Urinary bladder (tissue), 4 donors: ENCODE measurements around the gene PLSCR3. TPM values are rescaled to one million over a fixed set of nuclear protein-coding genes. Genes with fewer than 3 reads are reported as not detected.

ENCODE experiments used
- DNase-seq: peaks from one replicate; pipeline ENCODE4 v3.0.0-alpha.2; 2015; ENCODE audit errors: extremely low spot score
- H3K27ac ChIP-seq: one replicate; pipeline ENCODE4 v1.5.1; 2013; ENCODE audit warnings: low read depth, mild to moderate bottlenecking, moderate library complexity
- H3K36me3 ChIP-seq: one replicate; pipeline ENCODE4 v1.6.1; 2013; ENCODE audit warnings: mild to moderate bottlenecking, moderate library complexity; ENCODE audit not compliant: insufficient read depth
- H3K4me1 ChIP-seq: one replicate; pipeline ENCODE4 v1.6.1; 2013; ENCODE audit warnings: mild to moderate bottlenecking, moderate library complexity; ENCODE audit not compliant: insufficient read depth
- H3K4me3 ChIP-seq: one replicate; pipeline ENCODE4 v1.5.1; 2013; ENCODE audit warnings: low read depth, low read length
- WGBS: extraction: QIAGEN DNeasy Blood & Tissue Kit; methylation state at CpG from one replicate; pipeline ENCODE4 v1.1.7; 2013; 5-methylcytosine and 5-hydroxymethylcytosine counted together
- polyA plus RNA-seq: library from polyadenylated mRNA; stranded (reverse); fragments of 200-250 nt; gene quantifications from one replicate; pipeline ENCODE4 v1.2.3, GENCODE V29; 2013
- total RNA-seq: library from RNA; depleted of rRNA; stranded (reverse); fragments of >200 nt; gene quantifications from one replicate; pipeline ENCODE4 v1.2.3, GENCODE V29; 2014
- donor health status: healthy with polysubstance abuse.
- donor health status: healthy.

PLSCR3 gene
- total and polyA plus RNA-seq, 2 donors = 14.4 to 56.3 TPM

- Histone ChIP-seq H3K4me3 (peak within 1 kb of the TSS; percentile 75), H3K27ac (peak within 1 kb of the TSS; percentile 98), H3K36me3 (no peaks in the 10 kb centered on the region), H3K4me1 (peaks cover 2% of the 10 kb centered on the region)
- WGBS = under 1% methylated on average over 91 of the region's 91 CpGs
- DNase-seq = peak; percentile 60
These were observed 42.4 kb downstream of the PLSCR3 start, which contains the start of gene KCTD11 for GRCh38 chr17:7351665-7352502. Gene KCTD11, plus strand, starts transcription at chr17:7352162.

DNA sequence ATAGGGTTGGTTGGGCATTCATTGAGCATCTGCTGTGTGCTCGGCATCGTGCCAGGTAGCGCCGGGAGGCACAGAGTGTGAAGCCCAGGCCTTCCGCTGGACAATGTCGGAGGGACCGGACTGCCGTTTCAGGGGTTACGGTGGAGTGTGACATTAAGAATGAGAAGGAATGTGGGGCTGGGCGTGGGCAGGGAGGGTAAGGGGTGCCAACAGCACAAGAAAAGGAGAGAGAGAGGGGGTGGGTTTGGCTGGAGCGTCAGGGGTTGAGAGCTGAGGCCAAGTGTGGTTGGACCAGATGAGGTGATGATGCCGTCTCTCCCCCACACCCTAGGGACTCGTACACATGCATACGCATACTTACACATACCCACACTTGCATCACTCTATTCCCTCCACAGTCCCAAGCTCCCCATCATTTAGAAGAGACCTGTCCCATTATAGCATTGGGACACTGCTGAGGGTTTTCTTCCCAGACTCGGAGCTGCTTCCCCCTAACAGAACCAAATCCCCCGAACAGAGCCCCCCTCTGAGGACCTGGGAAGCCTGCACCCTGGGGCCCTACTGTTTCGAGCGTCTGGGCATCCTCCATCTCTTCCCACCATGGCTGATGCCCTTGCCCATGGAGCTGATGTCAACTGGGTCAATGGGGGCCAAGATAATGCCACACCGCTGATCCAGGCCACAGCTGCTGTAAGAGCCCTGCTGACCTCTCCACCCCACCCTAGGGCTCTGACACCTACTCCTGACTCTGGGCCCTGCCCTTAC lies 45.7 kb downstream of the PLSCR3 start:
- Histone ChIP-seq H3K36me3 (no peaks in the 10 kb centered on the region), H3K4me1 (no peaks in the 10 kb centered on the region), H3K27ac (no peak overlapping the region), H3K4me3 (no peak overlapping the region)
- 64% methylated on average over 19 of the region's 19 CpGs for WGBS
- DNase-seq = no peak

DNA sequence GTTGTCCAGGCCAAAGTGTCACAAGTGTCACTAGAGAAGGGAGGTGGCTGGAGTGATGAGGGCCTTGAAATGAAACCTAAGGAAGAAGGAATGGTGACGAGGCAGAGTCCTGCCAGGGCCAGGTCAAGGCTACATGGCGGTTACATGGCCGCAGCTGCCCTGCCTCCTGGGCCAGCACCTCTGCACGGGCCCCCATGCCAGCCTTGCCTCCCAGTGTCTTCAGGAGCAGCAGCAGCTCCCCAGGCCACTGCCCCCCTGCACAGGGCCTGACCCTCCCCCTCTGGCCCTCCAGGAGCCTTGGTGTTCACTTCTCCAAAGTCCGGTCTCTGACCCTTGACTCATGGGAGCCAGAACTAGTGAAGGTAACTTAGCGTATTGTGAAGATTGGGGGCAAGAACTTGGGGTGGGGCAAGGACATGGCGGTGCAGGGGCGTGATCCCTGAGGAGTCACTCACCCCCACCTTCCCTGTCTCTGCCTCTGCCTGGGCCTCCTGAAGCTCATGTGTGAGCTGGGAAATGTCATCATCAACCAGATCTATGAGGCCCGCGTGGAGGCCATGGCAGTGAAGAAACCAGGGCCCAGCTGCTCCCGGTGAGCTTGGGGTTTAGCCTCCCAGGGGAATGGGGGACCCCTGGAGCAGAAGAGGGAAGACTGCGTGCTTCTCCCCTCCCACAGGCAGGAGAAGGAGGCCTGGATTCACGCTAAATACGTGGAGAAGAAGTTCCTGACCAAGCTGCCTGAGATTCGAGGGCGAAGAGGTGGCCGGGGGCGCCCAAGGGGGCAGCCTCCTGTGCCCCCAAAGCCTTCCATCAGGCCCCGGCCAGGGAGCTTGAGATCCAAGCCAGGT lies 46.5 kb downstream of the PLSCR3 start:
- Histone ChIP-seq H3K4me1 (no peaks in the 10 kb centered on the region), H3K4me3 (no peak overlapping the region), H3K36me3 (no peaks in the 10 kb centered on the region), H3K27ac (no peak overlapping the region)
- DNase-seq = no peak
- WGBS = 59% methylated on average over 19 of the region's 19 CpGs

DNA sequence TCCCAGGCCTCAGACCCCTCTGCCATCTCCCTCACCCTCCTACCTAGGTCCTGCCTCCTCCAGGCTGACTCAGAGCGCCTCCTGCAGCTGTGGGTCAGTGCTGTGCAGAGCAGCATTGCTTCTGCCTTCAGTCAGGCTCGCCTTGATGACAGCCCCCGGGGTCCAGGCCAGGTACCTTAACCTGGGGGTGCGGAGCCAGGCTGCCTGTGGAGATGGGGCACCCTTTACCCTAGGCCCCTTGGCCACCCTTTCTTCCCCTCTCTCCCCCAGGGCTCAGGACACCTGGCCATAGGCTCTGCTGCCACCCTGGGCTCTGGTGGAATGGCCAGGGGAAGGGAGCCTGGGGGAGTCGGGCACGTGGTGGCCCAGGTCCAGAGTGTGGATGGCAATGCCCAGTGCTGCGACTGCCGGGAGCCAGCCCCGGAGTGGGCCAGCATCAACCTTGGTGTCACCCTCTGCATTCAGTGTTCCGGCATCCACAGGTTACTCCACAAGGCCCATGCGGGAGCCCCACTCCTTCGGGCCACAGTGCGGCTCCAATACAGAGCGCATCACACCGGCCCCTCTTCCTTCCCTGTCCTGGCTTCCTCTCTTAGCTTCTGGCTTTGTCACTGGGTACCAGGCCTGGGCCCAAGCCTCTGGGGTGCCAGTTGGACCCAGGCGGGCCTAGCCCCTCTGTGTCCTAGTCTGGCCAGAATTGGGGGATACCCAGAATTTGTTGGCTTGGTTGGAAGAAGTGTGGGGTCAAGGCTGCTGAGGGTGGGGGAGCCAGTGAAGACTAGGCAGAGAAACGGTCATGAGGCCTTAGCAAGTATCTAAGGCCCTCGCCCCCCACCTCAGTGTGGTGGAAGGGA lies 47.3 kb downstream of the PLSCR3 start:
- 79% methylated on average over 18 of the region's 18 CpGs for WGBS
- Histone ChIP-seq H3K27ac (no peak overlapping the region), H3K36me3 (no peaks in the 10 kb centered on the region), H3K4me1 (no peaks in the 10 kb centered on the region), H3K4me3 (no peak overlapping the region)
- no peak for DNase-seq

GRCh38 chr17:7343250-7343649 lies 51.1 kb downstream of the PLSCR3 start:
- Histone ChIP-seq H3K27ac (no peak overlapping the region), H3K4me3 (no peak overlapping the region), H3K4me1 (no peaks in the 10 kb centered on the region), H3K36me3 (no peaks in the 10 kb centered on the region)
- 78% methylated on average over 15 of the region's 15 CpGs for WGBS
- DNase-seq = no peak

DNA sequence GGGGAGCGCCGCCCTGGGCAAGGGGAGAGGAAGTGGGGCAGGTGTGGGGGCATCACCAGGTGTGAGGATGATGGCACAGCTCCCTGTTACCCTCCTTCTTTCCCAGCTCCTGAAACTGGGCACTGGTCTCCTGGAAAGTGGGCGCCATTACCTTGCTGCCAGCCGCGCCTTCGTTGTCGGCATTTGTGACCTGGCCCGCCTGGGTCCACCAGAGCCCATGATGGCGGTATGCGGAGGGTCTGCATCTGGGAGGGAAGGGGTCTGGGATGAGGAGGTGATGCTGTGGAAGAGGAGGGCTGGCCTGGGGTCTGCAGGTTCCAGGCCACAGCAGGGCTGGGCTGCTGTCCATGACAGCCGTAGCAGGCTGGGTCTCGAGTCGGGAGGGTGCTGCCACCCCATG lies 52.5 kb downstream of the PLSCR3 start:
- H3K27ac ChIP-seq = no peak overlapping the region
- 90% methylated on average over 13 of the region's 13 CpGs for WGBS

DNA sequence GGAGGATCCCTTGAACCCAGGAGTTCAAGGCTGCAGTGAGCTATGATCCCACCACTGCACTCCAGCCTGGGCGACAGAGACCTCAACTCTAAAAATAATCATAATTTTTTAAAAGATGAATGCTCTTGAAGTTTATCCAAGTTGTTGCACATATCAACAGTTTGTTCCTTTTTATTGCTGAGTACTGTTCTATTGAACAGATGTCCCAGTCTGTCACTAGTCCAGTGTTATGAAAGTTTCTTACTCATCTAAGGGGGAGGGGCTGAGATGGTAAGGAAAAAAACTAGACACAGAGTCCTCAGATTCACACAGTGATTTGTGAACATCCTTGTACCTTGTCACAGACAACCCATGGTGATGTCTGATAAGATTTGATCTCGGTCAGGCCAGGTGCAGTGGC lies 54.1 kb downstream of the PLSCR3 start:
- Histone ChIP-seq H3K36me3 (no peaks in the 10 kb centered on the region), H3K4me1 (no peaks in the 10 kb centered on the region), H3K4me3 (no peak overlapping the region), H3K27ac (no peak overlapping the region)
- WGBS = 81% methylated on average over 2 of the region's 2 CpGs
- DNase-seq = no peak

More for the DNA sequence above, 52.5 kb downstream of the PLSCR3 start:
- no peaks in the 10 kb centered on the region for H3K4me1 ChIP-seq
- H3K4me3 ChIP-seq = no peak overlapping the region
- no peaks in the 10 kb centered on the region for H3K36me3 ChIP-seq
- no peak for DNase-seq

Other genes starting within 250 kb of the PLSCR3 start
Only the 30 nearest of the 38 such genes appear.
- gene ACADVL, start 174.6 kb downstream of the PLSCR3 start, total RNA-seq = 130 TPM
- 314 TPM for gene ACADVL, start 174.6 kb downstream of the PLSCR3 start, polyA plus RNA-seq
- 45.5 TPM for gene DVL2, start 160.0 kb downstream of the PLSCR3 start, total RNA-seq
- gene DVL2, start 160.0 kb downstream of the PLSCR3 start, polyA plus RNA-seq = 41.5 TPM
- 18.8 TPM for gene PHF23, start 155.1 kb downstream of the PLSCR3 start, total RNA-seq
- 39.0 TPM for gene PHF23, start 155.1 kb downstream of the PLSCR3 start, polyA plus RNA-seq
- 246 TPM for gene GABARAP, start 152.1 kb downstream of the PLSCR3 start, total RNA-seq
- 681 TPM for gene GABARAP, start 152.1 kb downstream of the PLSCR3 start, polyA plus RNA-seq
- gene CTDNEP1, start 142.8 kb downstream of the PLSCR3 start, total RNA-seq = 40.0 TPM
- 89.2 TPM for gene CTDNEP1, start 142.8 kb downstream of the PLSCR3 start, polyA plus RNA-seq
- 17.7 TPM for gene ELP5, start 142.3 kb downstream of the PLSCR3 start, total RNA-seq
- gene ELP5, start 142.3 kb downstream of the PLSCR3 start, polyA plus RNA-seq = 39.2 TPM
- 24.2 TPM for gene CLDN7, start 132.0 kb downstream of the PLSCR3 start, total RNA-seq
- gene CLDN7, start 132.0 kb downstream of the PLSCR3 start, polyA plus RNA-seq = 34.4 TPM
- 11.6 TPM for gene SLC2A4, start 112.8 kb downstream of the PLSCR3 start, total RNA-seq
- 66.1 TPM for gene SLC2A4, start 112.8 kb downstream of the PLSCR3 start, polyA plus RNA-seq
- 0.37 TPM for gene YBX2, start 99.9 kb downstream of the PLSCR3 start, total RNA-seq
- gene YBX2, start 99.9 kb downstream of the PLSCR3 start, polyA plus RNA-seq = 1.8 TPM
- 123 TPM for gene EIF5A, start 86.9 kb downstream of the PLSCR3 start, total RNA-seq
- 348 TPM for gene EIF5A, start 86.9 kb downstream of the PLSCR3 start, polyA plus RNA-seq
- gene GPS2, start 79.2 kb downstream of the PLSCR3 start, total RNA-seq = 25.0 TPM
- 70.2 TPM for gene GPS2, start 79.2 kb downstream of the PLSCR3 start, polyA plus RNA-seq
- 20.9 TPM for gene NEURL4, start 65.2 kb downstream of the PLSCR3 start, total RNA-seq
- 26.0 TPM for gene NEURL4, start 65.2 kb downstream of the PLSCR3 start, polyA plus RNA-seq
- 1.5 TPM for gene ACAP1, start 58.0 kb downstream of the PLSCR3 start, total RNA-seq
- 4.3 TPM for gene ACAP1, start 58.0 kb downstream of the PLSCR3 start, polyA plus RNA-seq
- gene KCTD11, start 42.4 kb downstream of the PLSCR3 start, total RNA-seq = 3.9 TPM
- gene KCTD11, start 42.4 kb downstream of the PLSCR3 start, polyA plus RNA-seq = 19.3 TPM
- not detected for gene TMEM95, start 39.4 kb downstream of the PLSCR3 start, total RNA-seq
- not detected for gene TMEM95, start 39.4 kb downstream of the PLSCR3 start, polyA plus RNA-seq
- gene TNK1, start 13.4 kb downstream of the PLSCR3 start, total RNA-seq = 1.2 TPM
- gene TNK1, start 13.4 kb downstream of the PLSCR3 start, polyA plus RNA-seq = 4.8 TPM
- gene TMEM256, start 9.6 kb upstream of the PLSCR3 start, total RNA-seq = 76.2 TPM
- gene TMEM256, start 9.6 kb upstream of the PLSCR3 start, polyA plus RNA-seq = 113 TPM
- 8.5 TPM for gene NLGN2, start 13.3 kb upstream of the PLSCR3 start, total RNA-seq
- 40.9 TPM for gene NLGN2, start 13.3 kb upstream of the PLSCR3 start, polyA plus RNA-seq
- gene SPEM1, start 25.8 kb upstream of the PLSCR3 start, total RNA-seq = not detected
- gene SPEM1, start 25.8 kb upstream of the PLSCR3 start, polyA plus RNA-seq = not detected
- not detected for gene SPEM2, start 31.1 kb upstream of the PLSCR3 start, total RNA-seq
- not detected for gene SPEM2, start 31.1 kb upstream of the PLSCR3 start, polyA plus RNA-seq
- gene SPEM3, start 34.3 kb upstream of the PLSCR3 start, total RNA-seq = not detected
- gene SPEM3, start 34.3 kb upstream of the PLSCR3 start, polyA plus RNA-seq = not detected
- 3.1 TPM for gene TMEM102, start 40.9 kb upstream of the PLSCR3 start, total RNA-seq
- gene TMEM102, start 40.9 kb upstream of the PLSCR3 start, polyA plus RNA-seq = 4.0 TPM
- 2.1 TPM for gene FGF11, start 45.0 kb upstream of the PLSCR3 start, total RNA-seq
- gene FGF11, start 45.0 kb upstream of the PLSCR3 start, polyA plus RNA-seq = 0.95 TPM
- 10.7 TPM for gene CHRNB1, start 50.5 kb upstream of the PLSCR3 start, total RNA-seq
- gene CHRNB1, start 50.5 kb upstream of the PLSCR3 start, polyA plus RNA-seq = 15.4 TPM
- gene ZBTB4, start 85.1 kb upstream of the PLSCR3 start, total RNA-seq = 21.1 TPM
- 76.2 TPM for gene ZBTB4, start 85.1 kb upstream of the PLSCR3 start, polyA plus RNA-seq
- not detected for gene SLC35G6, start 86.9 kb upstream of the PLSCR3 start, total RNA-seq
- gene SLC35G6, start 86.9 kb upstream of the PLSCR3 start, polyA plus RNA-seq = not detected
- 52.3 TPM for gene POLR2A, start 89.8 kb upstream of the PLSCR3 start, total RNA-seq
- gene POLR2A, start 89.8 kb upstream of the PLSCR3 start, polyA plus RNA-seq = 32.2 TPM
- 8.5 TPM for gene TNFSF12, start 154.5 kb upstream of the PLSCR3 start, total RNA-seq
- 87.2 TPM for gene TNFSF12, start 154.5 kb upstream of the PLSCR3 start, polyA plus RNA-seq
- 3.8 TPM for gene TNFSF13, start 164.2 kb upstream of the PLSCR3 start, total RNA-seq
- gene TNFSF13, start 164.2 kb upstream of the PLSCR3 start, polyA plus RNA-seq = 22.3 TPM
- gene SENP3, start 167.4 kb upstream of the PLSCR3 start, total RNA-seq = 34.7 TPM
- 54.6 TPM for gene SENP3, start 167.4 kb upstream of the PLSCR3 start, polyA plus RNA-seq